Amniotic epithelial cell (primary cell): ENCODE data around the gene LOXL3.
A peak's percentile ranks its signal among the peaks of the same experiment; 100 is the strongest.

ENCODE experiments used
- DNase-seq: peaks from one replicate; pipeline ENCODE4 v3.0.0-alpha.2; 2010; ENCODE audit warnings: low read depth

The LOXL3 gene

DNA sequence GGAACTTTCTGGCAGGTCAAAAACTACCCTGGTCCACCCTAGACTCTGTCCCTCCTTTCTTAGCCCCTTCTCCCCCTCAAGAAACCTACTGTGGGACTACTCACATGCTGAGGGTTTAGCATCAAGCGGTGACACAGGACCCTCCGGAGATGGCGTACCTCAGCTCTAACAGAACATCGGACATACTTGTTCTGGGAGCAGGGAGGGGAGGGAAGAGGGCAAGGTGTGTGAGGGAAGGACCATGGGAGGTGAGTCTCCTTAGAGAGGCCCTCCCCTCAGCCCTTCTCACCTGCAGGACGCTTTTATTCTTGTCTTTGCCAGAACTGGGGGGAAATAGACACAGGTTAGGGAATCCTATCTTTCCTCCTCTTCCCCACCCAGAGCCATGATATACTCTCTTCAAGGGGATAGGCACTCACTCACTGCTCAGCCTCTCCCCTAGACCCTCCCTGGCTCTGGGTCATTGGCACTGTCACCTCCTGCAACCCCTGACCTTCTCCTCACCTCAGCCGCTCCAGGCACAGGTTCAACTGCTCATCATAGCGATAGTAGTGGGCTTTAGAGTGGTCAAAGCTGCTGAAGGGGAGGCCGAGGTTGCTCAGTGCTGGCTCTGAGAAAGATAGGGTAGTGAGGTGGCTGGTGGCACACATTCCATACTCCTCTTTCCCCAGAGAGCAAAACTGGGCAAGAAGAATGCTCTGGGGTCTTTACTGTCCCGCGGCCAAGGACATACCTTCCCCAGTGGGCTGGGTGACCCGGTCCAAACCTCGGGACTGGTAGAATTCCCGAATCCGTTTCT, 48.1 kb downstream of the LOXL3 start:
- no peak for DNase-seq

DNA sequence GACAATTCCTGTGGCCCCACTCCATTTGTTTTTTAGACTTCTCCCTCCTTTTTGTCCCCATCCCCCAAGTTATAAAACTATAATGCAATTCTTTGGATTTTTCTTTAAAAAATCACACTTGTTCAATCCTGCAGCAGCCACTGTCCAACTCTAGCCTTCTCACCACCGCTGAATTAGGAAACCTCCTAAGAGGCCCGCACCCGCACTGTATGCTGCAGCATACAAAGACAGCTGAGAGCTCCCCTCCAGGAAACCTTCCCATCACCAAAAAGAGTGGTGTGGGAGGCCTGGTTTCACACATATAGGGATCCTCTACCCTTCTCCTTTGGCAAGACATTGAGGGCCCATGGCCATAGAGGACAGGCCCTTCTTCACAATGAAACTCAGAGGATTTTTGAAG, 49.2 kb downstream of the LOXL3 start:
- DNase-seq, result no peak

- DNase-seq, result peak; percentile 44
Measured at GRCh38 chr2:74503506-74504475, 50.0 kb downstream of the LOXL3 start.

DNA sequence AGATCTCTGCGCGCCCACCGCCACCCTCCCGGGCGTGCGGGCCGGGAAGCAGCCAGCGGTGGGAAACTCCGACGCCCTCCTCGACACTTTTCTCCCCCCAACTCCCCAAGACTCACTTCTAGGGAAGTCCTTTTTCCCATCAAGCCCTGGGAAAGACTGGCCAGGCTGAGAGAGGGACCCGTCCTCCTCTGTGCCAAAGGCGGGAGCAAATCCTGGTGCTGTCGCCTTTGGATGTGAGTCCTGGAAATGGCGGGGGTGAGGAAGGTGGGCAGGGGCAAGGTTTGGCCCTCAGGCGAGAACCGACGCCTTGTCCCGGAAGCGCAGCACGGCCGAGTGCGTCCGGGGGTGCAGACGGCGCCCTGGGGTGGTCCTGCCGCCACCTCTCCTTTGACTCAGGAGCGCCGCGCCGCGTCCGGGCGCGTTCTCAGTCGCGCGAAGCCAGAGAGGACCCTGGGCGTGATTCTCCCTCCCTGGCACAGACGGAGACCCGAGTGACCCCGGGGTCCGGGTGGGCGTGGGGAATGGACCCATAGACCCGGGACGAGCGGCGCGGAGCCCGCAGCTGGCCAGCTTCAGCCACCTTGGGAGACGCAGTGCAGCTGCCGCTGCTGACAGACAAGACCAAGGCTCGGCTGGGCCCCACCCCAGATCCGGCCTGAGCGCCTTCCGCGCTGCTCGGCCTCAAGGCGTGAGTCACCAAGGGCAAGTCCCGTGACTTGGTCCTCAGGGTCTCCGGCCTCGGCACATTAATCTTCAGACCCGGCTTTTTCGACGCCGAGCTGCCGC, 50.8 kb downstream of the LOXL3 start:
- DNase-seq, result peak; percentile 85

- no peak for DNase-seq
Measured at GRCh38 chr2:74502147-74502719, 51.5 kb downstream of the LOXL3 start.

DNA sequence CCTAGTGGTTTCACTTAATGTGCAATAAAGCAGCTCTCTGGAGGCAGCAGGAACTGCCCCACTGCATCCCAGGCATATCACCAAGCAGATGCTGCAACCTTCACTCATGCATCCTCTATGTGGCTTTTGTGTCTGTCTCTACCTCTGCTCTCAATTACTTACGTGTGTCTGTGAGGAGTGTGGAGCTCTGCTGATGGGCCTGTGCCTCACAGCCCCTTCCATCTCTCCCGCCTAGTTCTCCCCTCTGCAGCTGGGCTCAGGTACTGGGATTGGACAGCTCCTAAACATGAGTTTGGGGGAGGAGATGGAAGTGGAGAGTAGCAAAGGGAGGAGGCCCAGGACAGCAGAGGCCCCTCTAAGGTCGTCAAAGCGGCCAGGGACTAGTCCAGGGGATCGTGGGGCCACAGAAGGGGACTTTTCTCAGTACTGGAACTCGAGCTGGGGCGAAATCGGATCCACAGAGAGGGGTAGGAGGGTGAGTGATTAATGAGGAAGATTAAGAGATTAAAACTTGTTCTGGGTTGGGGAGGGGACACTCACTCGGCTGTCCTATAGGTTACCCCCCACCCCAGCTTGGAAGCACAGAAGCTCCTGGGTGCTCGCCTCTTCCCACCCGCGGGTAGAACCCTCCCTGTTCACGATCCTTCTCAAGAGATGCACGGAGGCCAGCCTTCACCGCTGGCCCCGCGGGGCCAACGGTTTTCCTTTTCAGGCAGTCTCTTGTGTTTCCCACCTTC, 52.2 kb downstream of the LOXL3 start:
- no peak for DNase-seq

DNA sequence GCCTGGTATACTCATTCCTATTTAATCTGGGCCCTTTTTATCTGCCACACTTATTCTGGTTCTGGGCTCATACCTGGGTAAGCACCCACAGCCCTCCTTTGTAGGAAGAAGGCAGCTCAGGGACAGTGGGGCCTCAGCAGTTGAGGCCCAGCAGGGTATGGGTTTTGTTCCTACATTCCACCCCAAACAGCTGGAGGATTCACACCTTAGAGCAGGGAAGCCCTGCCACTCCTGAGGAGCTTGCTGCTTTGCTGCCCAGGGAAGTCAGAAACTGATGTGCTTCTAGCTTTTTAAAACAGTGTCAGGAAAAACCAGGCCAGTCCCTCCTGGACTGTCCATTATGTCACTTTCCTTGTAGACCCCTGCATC, 53.2 kb downstream of the LOXL3 start:
- DNase-seq, result no peak

GRCh38 chr2:74499940-74500577, 53.7 kb downstream of the LOXL3 start:
- no peak for DNase-seq

GRCh38 chr2:74499267-74499939, 54.3 kb downstream of the LOXL3 start, which contains the start of gene LBX2:
Gene LBX2 (minus strand): TSS chr2:74499603. CDS start chr2:74499537, 66 bp downstream.
- no peak for DNase-seq

- DNase-seq, result no peak
Measured at GRCh38 chr2:74498500-74499266, 55.1 kb downstream of the LOXL3 start.

GRCh38 chr2:74497777-74498499, 55.8 kb downstream of the LOXL3 start:
- DNase-seq, result no peak

DNA sequence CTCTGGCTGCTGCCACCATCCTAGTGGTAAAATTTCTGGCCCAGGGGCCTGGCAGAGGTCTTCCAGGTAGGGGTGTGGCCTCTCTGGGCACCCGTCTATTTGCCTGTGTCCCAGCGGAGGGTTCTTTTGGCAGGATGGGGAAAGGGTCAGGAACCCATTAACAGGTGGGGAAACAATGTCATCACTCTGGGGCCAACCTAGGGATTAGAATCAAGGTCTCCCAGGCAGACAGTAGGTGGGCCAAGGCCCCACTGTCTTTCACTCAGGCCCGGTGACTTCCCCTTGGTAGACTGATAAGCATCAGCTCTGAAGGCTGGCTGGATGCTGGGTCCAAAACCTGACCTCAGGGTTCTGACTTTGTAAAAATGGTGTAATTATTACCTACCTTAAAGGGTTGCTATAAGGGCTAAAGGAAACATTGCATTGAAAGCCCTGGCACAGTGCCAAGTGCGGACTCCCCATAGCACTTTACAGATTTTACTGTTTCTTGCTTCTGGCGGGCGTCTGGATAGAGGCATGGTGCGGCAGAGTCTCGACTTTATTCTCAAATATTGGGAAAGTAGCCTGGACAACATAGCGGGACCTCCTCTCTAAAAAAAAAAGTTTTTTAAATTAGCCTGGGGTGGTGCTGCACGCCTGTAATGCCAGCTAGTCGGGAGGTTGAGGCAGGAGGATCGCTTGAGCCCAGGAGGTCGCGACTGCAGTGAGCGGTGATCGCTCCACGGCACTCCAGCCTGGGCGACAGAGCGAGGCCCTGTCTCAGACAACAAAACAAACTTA, 56.6 kb downstream of the LOXL3 start:
- no peak for DNase-seq

- no peak for DNase-seq
Measured at GRCh38 chr2:74495440-74495839, 58.3 kb downstream of the LOXL3 start.

DNA sequence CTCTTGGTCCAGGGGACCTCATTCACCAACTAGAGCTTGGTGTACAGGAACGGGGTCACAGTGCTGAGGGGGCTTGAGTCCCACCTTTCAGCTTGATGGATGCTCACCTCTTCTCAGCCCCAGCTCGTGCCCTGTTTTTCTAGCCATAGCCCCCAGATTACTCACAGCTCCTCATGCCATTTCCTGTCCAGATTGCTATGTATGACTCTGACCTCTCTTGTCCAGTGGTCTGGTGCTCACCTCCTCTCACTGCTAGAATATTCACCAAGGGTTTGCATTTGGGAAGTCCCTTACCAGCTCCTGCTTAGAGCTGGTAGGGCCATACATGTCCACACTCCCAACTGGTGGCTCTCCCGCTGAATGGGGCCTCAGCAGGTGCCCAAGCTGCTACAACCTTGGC, 60.2 kb downstream of the LOXL3 start:
- no peak for DNase-seq

DNA sequence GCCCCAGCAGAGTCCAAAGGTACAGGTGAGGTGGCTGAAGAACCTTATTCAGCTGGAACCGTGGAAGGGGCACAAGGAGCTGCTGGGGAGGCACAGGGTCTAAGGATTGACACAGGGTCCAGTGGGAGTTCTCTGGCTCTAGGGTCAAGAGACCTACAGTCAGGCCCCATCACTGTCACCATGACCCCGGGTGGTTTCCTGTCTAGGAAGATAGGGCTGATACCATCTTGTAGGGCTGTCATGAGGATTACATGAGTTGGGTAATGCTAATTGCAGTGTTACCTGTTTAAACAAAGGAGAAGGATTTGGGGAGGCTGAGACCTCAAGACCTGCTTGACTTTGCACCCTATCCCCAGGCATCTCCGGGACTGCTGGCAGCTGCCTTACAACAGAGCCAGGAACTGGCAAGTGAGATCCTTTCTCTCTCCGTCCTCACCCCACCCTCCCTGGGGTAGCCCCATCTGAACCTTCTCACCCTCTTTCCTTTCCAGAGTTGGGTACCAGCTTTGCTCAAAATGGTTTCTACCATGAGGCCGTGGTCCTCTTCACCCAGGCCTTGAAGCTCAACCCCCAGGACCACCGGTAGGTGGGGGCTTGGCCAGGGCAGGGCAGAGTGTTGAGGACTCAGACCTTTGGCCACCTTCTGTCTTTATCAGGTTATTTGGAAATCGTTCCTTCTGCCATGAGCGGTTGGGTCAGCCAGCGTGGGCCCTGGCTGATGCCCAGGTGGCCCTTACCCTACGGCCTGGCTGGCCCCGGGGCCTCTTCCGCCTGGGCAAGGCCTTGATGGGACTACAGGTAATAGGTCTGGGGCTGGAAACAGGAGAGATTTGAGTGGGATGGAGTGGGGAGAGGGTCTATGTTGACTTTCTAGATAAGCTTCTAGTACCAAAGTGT, 61.8 kb downstream of the LOXL3 start:
- no peak for DNase-seq

DNA sequence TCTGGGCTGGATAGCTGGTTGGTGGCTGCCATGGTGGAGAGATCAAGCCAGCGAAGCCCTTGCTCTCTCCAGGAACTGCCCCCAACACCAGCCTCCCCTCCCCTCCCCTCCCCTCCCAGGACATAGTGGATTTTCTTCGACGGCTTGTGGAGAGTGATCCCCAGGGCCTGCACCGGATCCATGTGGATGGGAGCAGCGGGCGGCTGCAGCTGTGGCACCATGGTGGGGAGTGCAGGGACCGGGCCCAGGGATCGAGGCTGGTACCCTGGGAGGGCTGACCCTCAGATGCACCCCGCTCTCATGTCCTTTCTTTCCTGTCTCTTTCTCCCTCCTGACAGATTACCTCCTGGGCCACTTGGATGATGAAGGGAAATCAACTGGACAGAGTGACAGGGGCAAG, 63.8 kb downstream of the LOXL3 start:
- no peak for DNase-seq
